Esophagus (tissue), 2 donors: ENCODE data around the gene RAD51B. TPM values are rescaled to one million over a fixed set of nuclear protein-coding genes. Genes with fewer than 3 reads are reported as not detected.
A peak's percentile ranks its signal among the peaks of the same experiment; 100 is the strongest.

ENCODE experiments used
- H3K27ac ChIP-seq, 2 donors: one replicate each; pipeline ENCODE4 v1.5.1; 2013; ENCODE audit warnings: low read depth in 2 of 2, mild to moderate bottlenecking in 2 of 2, inconsistent platforms in 1 of 2, low read length in 1 of 2, moderate library complexity in 1 of 2
- H3K27me3 ChIP-seq, 2 donors: one replicate each; pipeline ENCODE4 v1.6.1; 2013; ENCODE audit warnings: low read length in 2 of 2, control low read depth in 1 of 2, mild to moderate bottlenecking in 1 of 2; ENCODE audit not compliant: insufficient read depth in 2 of 2, control insufficient read depth in 1 of 2
- H3K36me3 ChIP-seq, 2 donors: one replicate each; pipeline ENCODE4 v1.6.1; 2013; ENCODE audit warnings: low read length in 1 of 2; ENCODE audit not compliant: control insufficient read depth in 2 of 2, insufficient read depth in 2 of 2
- H3K4me1 ChIP-seq, 2 donors: one replicate each; pipeline ENCODE4 v1.6.1; 2013; ENCODE audit warnings: low read length in 1 of 2; ENCODE audit not compliant: control insufficient read depth in 2 of 2, insufficient read depth in 2 of 2
- H3K4me3 ChIP-seq, 2 donors: one replicate each; pipeline ENCODE4 v1.5.1; 2013; ENCODE audit warnings: low read length in 2 of 2, mild to moderate bottlenecking in 2 of 2, low read depth in 1 of 2, moderate library complexity in 1 of 2
- H3K9me3 ChIP-seq, 2 donors: one replicate each; pipeline ENCODE4 v1.6.1; 2013; ENCODE audit warnings: mild to moderate bottlenecking in 2 of 2, low read depth in 1 of 2, low read length in 1 of 2, moderate library complexity in 1 of 2; ENCODE audit not compliant: control insufficient read depth in 2 of 2, insufficient read depth in 1 of 2
- WGBS, 2 donors: extraction: QIAGEN DNeasy Blood & Tissue Kit; methylation state at CpG; one replicate each; pipeline ENCODE4 v1.1.7; 2013; 5-methylcytosine and 5-hydroxymethylcytosine counted together
- polyA plus RNA-seq, 2 donors: library from polyadenylated mRNA; stranded (reverse); fragments of 200-250 nt; gene quantifications; one replicate each; pipeline ENCODE4 v1.2.3, GENCODE V29; 2013
- donor health status: healthy with polysubstance abuse.
- donor health status: Bipolar disorder and iron deficiency.

The RAD51B gene
- polyA plus RNA-seq, 2 donors, result 3.2 to 4.0 TPM

- Histone ChIP-seq H3K27ac (peak overlapping the region; percentile 47 to 79), H3K4me3 (no peak overlapping the region), H3K36me3 (no peaks in the 10 kb centered on the region), H3K4me1 (peaks cover 7 to 17% of the 10 kb centered on the region in 2 donors), H3K27me3 (no peaks in the 10 kb centered on the region), H3K9me3 (no peaks in the 10 kb centered on the region)
- WGBS, 2 donors, result 84 to 86% methylated on average over 3 of the region's 3 CpGs
Measured at GRCh38 chr14:68501171-68501570, 681.6 kb downstream of the RAD51B start.

- WGBS, 2 donors, result 58% methylated on average over 9 of the region's 9 CpGs
- H3K4me1 ChIP-seq, result peaks cover 10 to 22% of the 10 kb centered on the region in 2 donors
- H3K36me3 ChIP-seq, result no peaks in the 10 kb centered on the region
- H3K27ac ChIP-seq, result peak overlapping the region; percentile 47 to 79
- H3K9me3 ChIP-seq, result no peaks in the 10 kb centered on the region
- H3K27me3 ChIP-seq, result no peaks in the 10 kb centered on the region
- H3K4me3 ChIP-seq, result no peak overlapping the region
Measured at GRCh38 chr14:68501614-68502052, 682.1 kb downstream of the RAD51B start.

- peaks cover 10 to 25% of the 10 kb centered on the region in 2 donors for H3K4me1 ChIP-seq
Measured at GRCh38 chr14:68502230-68502629, 682.7 kb downstream of the RAD51B start.

GRCh38 chr14:68503186-68503825, 683.7 kb downstream of the RAD51B start:
- Histone ChIP-seq H3K4me1 (peaks cover 10 to 25% of the 10 kb centered on the region in 2 donors), H3K27ac (peak overlapping the region; percentile 26 to 75), H3K4me3 (no peak overlapping the region), H3K9me3 (no peaks in the 10 kb centered on the region), H3K36me3 (no peaks in the 10 kb centered on the region), H3K27me3 (no peaks in the 10 kb centered on the region)
- WGBS, 2 donors, result 89% methylated on average over 7 of the region's 7 CpGs

More at GRCh38 chr14:68502230-68502629, 682.7 kb downstream of the RAD51B start:
- Histone ChIP-seq H3K27ac (peak overlapping the region; percentile 36 to 79), H3K27me3 (no peaks in the 10 kb centered on the region), H3K4me3 (no peak overlapping the region), H3K36me3 (no peaks in the 10 kb centered on the region), H3K9me3 (no peaks in the 10 kb centered on the region)
- 89 to 92% methylated on average over 8 of the region's 8 CpGs for WGBS, 2 donors

- H3K27ac ChIP-seq, result no peak overlapping the region
- no peak overlapping the region for H3K4me3 ChIP-seq
- 88 to 94% methylated on average over 8 of the region's 8 CpGs for WGBS, 2 donors
- no peaks in the 10 kb centered on the region for H3K36me3 ChIP-seq
- H3K4me1 ChIP-seq, result peaks cover 13 to 26% of the 10 kb centered on the region in 2 donors
- no peaks in the 10 kb centered on the region for H3K9me3 ChIP-seq
- H3K27me3 ChIP-seq, result no peaks in the 10 kb centered on the region
Measured at GRCh38 chr14:68504861-68505260, 685.3 kb downstream of the RAD51B start.

- H3K27ac ChIP-seq, result peak overlapping the region; percentile 64 to 90
- H3K36me3 ChIP-seq, result no peaks in the 10 kb centered on the region
- no peak overlapping the region for H3K4me3 ChIP-seq
- H3K27me3 ChIP-seq, result no peaks in the 10 kb centered on the region
- H3K4me1 ChIP-seq, result peaks cover 13 to 28% of the 10 kb centered on the region in 2 donors
- WGBS, 2 donors, result 24 to 39% methylated on average over 17 of the region's 17 CpGs
- no peaks in the 10 kb centered on the region for H3K9me3 ChIP-seq
Measured at GRCh38 chr14:68506021-68506644, 686.6 kb downstream of the RAD51B start.

GRCh38 chr14:68506645-68507419, 687.3 kb downstream of the RAD51B start:
- Histone ChIP-seq H3K9me3 (no peaks in the 10 kb centered on the region), H3K4me3 (no peak overlapping the region), H3K36me3 (no peaks in the 10 kb centered on the region), H3K27me3 (no peaks in the 10 kb centered on the region), H3K27ac (peak overlapping the region; percentile 64 to 90), H3K4me1 (peaks cover 10 to 22% of the 10 kb centered on the region in 2 donors)
- 56 to 59% methylated on average over 11 of the region's 11 CpGs for WGBS, 2 donors

GRCh38 chr14:68507544-68508081, 688.0 kb downstream of the RAD51B start:
- no peaks in the 10 kb centered on the region for H3K9me3 ChIP-seq
- H3K27ac ChIP-seq, result peak overlapping the region; percentile 38 to 79
- WGBS, 2 donors, result 73 to 86% methylated on average over 10 of the region's 10 CpGs
- no peaks in the 10 kb centered on the region for H3K36me3 ChIP-seq
- H3K4me1 ChIP-seq, result peaks cover 9 to 20% of the 10 kb centered on the region in 2 donors
- no peak overlapping the region for H3K4me3 ChIP-seq
- H3K27me3 ChIP-seq, result no peaks in the 10 kb centered on the region

GRCh38 chr14:68508581-68508980, 689.0 kb downstream of the RAD51B start:
- 77 to 97% methylated on average over 2 of the region's 2 CpGs for WGBS, 2 donors
- Histone ChIP-seq H3K4me3 (no peak overlapping the region), H3K4me1 (peaks cover 6 to 28% of the 10 kb centered on the region in 2 donors), H3K27ac (no peak overlapping the region), H3K9me3 (no peaks in the 10 kb centered on the region), H3K36me3 (no peaks in the 10 kb centered on the region), H3K27me3 (no peaks in the 10 kb centered on the region)
